Kidney glomerular epithelial cell (primary cell): ENCODE data around the gene EPAS1.

Source experiments
- DNase-seq: peaks from one replicate; lab custom pipeline; 2025; lab: John Stamatoyannopoulos, UW

EPAS1 gene

GRCh38 chr2:46364797-46365457 lies 67.7 kb downstream of the EPAS1 start:
- DNase-seq, result peak; percentile 33

GRCh38 chr2:46365913-46366667 lies 68.9 kb downstream of the EPAS1 start:
- peak; percentile 3 for DNase-seq

GRCh38 chr2:46366668-46367052 lies 69.5 kb downstream of the EPAS1 start:
- DNase-seq, result no peak

- no peak for DNase-seq
These were observed 70.1 kb downstream of the EPAS1 start for GRCh38 chr2:46367286-46367685.

- no peak for DNase-seq
These were observed 71.2 kb downstream of the EPAS1 start for GRCh38 chr2:46368401-46368800.

- DNase-seq, result no peak
These were observed 72.6 kb downstream of the EPAS1 start for GRCh38 chr2:46369783-46370182.

- no peak for DNase-seq
These were observed 74.6 kb downstream of the EPAS1 start for GRCh38 chr2:46371854-46372253.

- DNase-seq, result no peak
These were observed 75.3 kb downstream of the EPAS1 start for GRCh38 chr2:46372475-46372874.

- no peak for DNase-seq
These were observed 76.0 kb downstream of the EPAS1 start for GRCh38 chr2:46373238-46373637.

- no peak for DNase-seq
These were observed 78.4 kb downstream of the EPAS1 start for GRCh38 chr2:46375566-46376125.

GRCh38 chr2:46376586-46376985 lies 79.4 kb downstream of the EPAS1 start:
- no peak for DNase-seq

GRCh38 chr2:46377101-46377581 lies 79.9 kb downstream of the EPAS1 start:
- DNase-seq, result no peak

GRCh38 chr2:46377666-46378560 lies 80.7 kb downstream of the EPAS1 start:
- no peak for DNase-seq

- DNase-seq, result no peak
These were observed 81.4 kb downstream of the EPAS1 start for GRCh38 chr2:46378616-46379015.

GRCh38 chr2:46379213-46380037 lies 82.2 kb downstream of the EPAS1 start:
- no peak for DNase-seq

- no peak for DNase-seq
These were observed 83.1 kb downstream of the EPAS1 start for GRCh38 chr2:46380038-46380940.

- DNase-seq, result no peak
These were observed 84.1 kb downstream of the EPAS1 start for GRCh38 chr2:46381263-46381849.

GRCh38 chr2:46381871-46382270 lies 84.7 kb downstream of the EPAS1 start:
- DNase-seq, result no peak

GRCh38 chr2:46382331-46383112 lies 85.3 kb downstream of the EPAS1 start:
- DNase-seq, result no peak
